HepG2 (cell line): ENCODE data around the gene NF2. TPM values are rescaled to one million over a fixed set of nuclear protein-coding genes. Genes with fewer than 3 reads are reported as not detected.

Source experiments
- ATAC-seq: fragments of 200-7000 bp; cut with Tn5 transposase; 3 replicates; pipeline ENCODE4 v1.9.1; 2020; ENCODE audit warnings: mild to moderate bottlenecking, moderate library complexity
- BruUV-seq: library from RNA; stranded (reverse); fragments of 400-500 nt; replicated peaks from 2 replicates; lab custom pipeline; 2021; lab: Mats Ljungman, UMichigan
- CTCF ChIA-PET: fragments of 300-600 bp; formaldehyde crosslinking; extraction: SDS; loops from one replicate; lab custom pipeline; 2021; ENCODE audit warnings: low total read pairs, inconsistent platforms, low intra/inter-chr PET ratio; lab: Yijun Ruan, JAX
- POLR2A ChIA-PET: fragments of 350-600 bp; sonication (Branson Sonifier 250); formaldehyde crosslinking; loops from one replicate; lab custom pipeline; 2020; ENCODE audit warnings: antibody characterized with exemption, inconsistent platforms; lab: Yijun Ruan, JAX
- DNase-seq: peaks from one replicate; pipeline ENCODE4 v3.0.0-alpha.2; 2015; ENCODE audit warnings: low spot score
- FAIRE-seq: peaks from 3 replicates; lab custom pipeline; 2011; peaks lifted over from hg19 to GRCh38; lab: Jason Lieb, UNC
- H2AFZ ChIP-seq: one replicate; pipeline ENCODE4 v1.6.1; 2011; ENCODE audit warnings: low read length, inconsistent platforms
- H3K27ac ChIP-seq: fragments of 300-600 bp; 3 replicates; pipeline ENCODE4 v1.8.0; 2011; ENCODE audit warnings: mixed run types, mild to moderate bottlenecking, mixed read lengths, low read length, inconsistent platforms; ENCODE audit not compliant: insufficient read depth; ENCODE audit errors: extremely low read length
- H3K27me3 ChIP-seq, 2 experiments: fragments of 200-600 bp in 1 of 2; 2 replicates in 1 of 2; 3 replicates in 1 of 2; pipeline versions ENCODE4 v1.6.0 to v1.8.0; 2011; ENCODE audit warnings: low read length in 2 of 2, mild to moderate bottlenecking in 2 of 2, moderate library complexity in 2 of 2, inconsistent platforms in 1 of 2; ENCODE audit not compliant: insufficient read depth in 2 of 2, control insufficient read depth in 1 of 2
- H3K36me3 ChIP-seq, 2 experiments: fragments of 200-600 bp in 1 of 2; replicated peaks in 1 of 2; 2 replicates in 1 of 2; 3 replicates in 1 of 2; pipeline versions ENCODE4 v1.5.1 to v1.8.0; 2011; ENCODE audit warnings: low read length in 2 of 2, inconsistent platforms in 1 of 2; ENCODE audit not compliant: insufficient read depth in 2 of 2, control insufficient read depth in 1 of 2
- H3K4me1 ChIP-seq: 2 replicates; pipeline ENCODE4 v1.5.1; 2012; ENCODE audit warnings: low read length, inconsistent platforms; ENCODE audit not compliant: insufficient read depth
- H3K4me2 ChIP-seq: 2 replicates; pipeline ENCODE4 v1.6.0; 2011; ENCODE audit warnings: low read depth, low read length, inconsistent platforms
- H3K4me3 ChIP-seq, 3 experiments: fragments of 200-600 bp in 1 of 3; sonication (generic), shearing (Covaris generic) in 1 of 3; replicated peaks in 1 of 3; 2 replicates each; pipeline ENCODE4 v1.5.1; 2011 to 2016; ENCODE audit warnings: low read length in 3 of 3, inconsistent platforms in 2 of 3, low read depth in 2 of 3, mild to moderate bottlenecking in 2 of 3, control low read depth in 1 of 3, mixed read lengths in 1 of 3; ENCODE audit not compliant: insufficient read depth in 1 of 3
- H3K79me2 ChIP-seq: one replicate; pipeline ENCODE4 v1.6.1; 2011; ENCODE audit warnings: low read length, inconsistent platforms; ENCODE audit not compliant: insufficient read depth
- H3K9ac ChIP-seq: 2 replicates; pipeline ENCODE4 v1.6.0; 2011; ENCODE audit warnings: mild to moderate bottlenecking, low read depth, low read length, inconsistent platforms; ENCODE audit not compliant: insufficient read depth
- H3K9me3 ChIP-seq: 2 replicates; pipeline ENCODE4 v1.5.1; 2012; ENCODE audit warnings: mild to moderate bottlenecking, low read length
- H4K20me1 ChIP-seq: 2 replicates; pipeline ENCODE4 v1.6.0; 2011; ENCODE audit warnings: inconsistent platforms, mild to moderate bottlenecking, low read length, moderate library complexity; ENCODE audit not compliant: insufficient read depth
- CEBPB ChIP-seq: IDR thresholded peaks from 2 replicates; pipeline ENCODE4 v1.6.1; 2011; ENCODE audit warnings: low read depth, low read length, improper control_type of control experiment, borderline replicate concordance
- HCFC1 ChIP-seq: fragments of 150-350 bp; IDR thresholded peaks from 2 replicates; pipeline ENCODE4 v1.6.1; 2014; ENCODE audit warnings: low read depth, low read length
- SIX1 ChIP-seq: sonication (generic); formaldehyde crosslinking; IDR thresholded peaks from 2 replicates; pipeline ENCODE4 v1.4.0; 2020; ENCODE audit warnings: missing genetic modification reagents, borderline replicate concordance
- SOX13 ChIP-seq, 3 experiments: fragments of 450-650 bp in 1 of 3; sonication (generic) in 1 of 3; formaldehyde crosslinking in 1 of 3; IDR thresholded peaks in 2 of 3; conservative IDR thresholded peaks in 1 of 3; 2 replicates each; pipeline versions ENCODE4 v1.5.0 to v1.6.1; 2016 to 2020; ENCODE audit warnings: antibody characterized with exemption in 1 of 3, mild to moderate bottlenecking in 1 of 3, missing compliant biosample characterization in 1 of 3, missing genetic modification reagents in 1 of 3, moderate library complexity in 1 of 3
- ZNF225 ChIP-seq: sonication (generic); formaldehyde crosslinking; IDR thresholded peaks from 2 replicates; pipeline ENCODE4 v1.4.0; 2020; ENCODE audit warnings: mild to moderate bottlenecking, missing genetic modification reagents
- WGBS: methylation state at CpG from one replicate; pipeline ENCODE4 v1.1.6; 2017; ENCODE audit warnings: low lambda C conversion rate; 5-methylcytosine and 5-hydroxymethylcytosine counted together
- in situ Hi-C: cut with HindIII; loops from 2 replicates; pipeline ENCODE4 v1.10.0; 2017; ENCODE audit warnings: low pct_unique_long_range_greater_than_20kb; ENCODE audit not compliant: extremely low pct_ligation_motif_present
- intact Hi-C: fragments of 100-400 bp; cut with micrococcal nuclease; formaldehyde crosslinking; loops from one replicate; pipeline ENCODE4 v1.10.0; 2022; ENCODE audit not compliant: unreplicated experiment
- polyA plus RNA-seq, 8 experiments: library from polyadenylated mRNA; depleted of rRNA in 3 of 8; stranded (reverse) in 7 of 8; unstranded in 1 of 8; fragments of >200 nt; fragmentation: Illumina TruSeq in 4 of 8; extraction: Trizol in 4 of 8; gene quantifications; 2 replicates each; pipeline versions ENCODE4 v1.2.1 to v1.2.3, GENCODE V29; 2011 to 2016; ENCODE audit warnings: low read depth in 4 of 8, missing spikeins in 1 of 8, mixed read lengths in 1 of 8; ENCODE audit not compliant: insufficient read depth in 1 of 8
- total RNA-seq, 5 experiments: library from RNA; depleted of rRNA; stranded (reverse); fragments of >200 nt; fragmentation: Illumina TruSeq; extraction: Trizol; gene quantifications; 2 replicates each; pipeline ENCODE4 v1.2.3, GENCODE V29; 2016; ENCODE audit warnings: low read depth in 1 of 5

The NF2 gene
- total and polyA plus RNA-seq, 2 of the 13 experiments (the other 11 are each of a cell fraction or from before 2014, with no cell fraction given): 9.3 to 33.3 TPM

DNA sequence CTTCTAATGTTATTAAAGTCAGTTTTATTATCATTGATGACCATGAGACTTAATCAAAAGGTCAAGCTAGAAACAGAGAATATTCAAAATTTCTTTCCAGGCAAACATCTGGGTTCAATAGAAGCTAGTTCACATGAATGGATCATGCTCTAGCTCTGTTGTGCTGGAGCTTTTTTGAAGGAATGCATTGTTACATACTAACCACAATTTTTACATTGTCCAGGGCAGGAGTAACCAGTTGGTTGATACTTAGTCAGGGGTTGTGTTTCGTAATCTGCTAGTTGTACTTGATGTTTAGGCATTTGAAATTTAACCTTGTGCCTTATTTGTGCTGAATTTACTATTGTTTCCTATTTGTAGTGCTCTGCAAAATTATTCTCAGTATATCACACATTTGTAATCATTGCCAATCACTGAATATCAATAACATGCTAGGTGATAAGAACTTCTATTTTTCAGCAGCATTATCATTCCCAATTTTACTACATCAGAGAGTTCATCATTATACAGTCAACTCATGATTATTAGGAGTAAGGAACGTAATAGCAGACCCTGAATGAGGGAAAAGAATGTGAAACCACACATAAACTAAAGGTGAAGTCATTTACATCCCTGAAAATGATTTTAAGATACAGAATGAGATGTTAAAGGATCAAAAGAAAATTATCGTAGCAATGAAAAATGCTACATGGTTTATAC is 23.2 kb downstream of the NF2 start:
- BruUV-seq: no TSS peak
- Histone ChIP-seq H3K4me1 (peaks cover 46% of the 10 kb centered on the region), H3K27me3 (no peaks in the 10 kb centered on the region), H3K4me2 (no peak overlapping the region), H3K79me2 (peaks cover 41% of the 10 kb centered on the region), H3K9ac (no peak overlapping the region), H4K20me1 (no peaks in the 10 kb centered on the region), H3K4me3 (no peak overlapping the region), H3K36me3 (no peaks in the 10 kb centered on the region), H3K9me3 (no peaks in the 10 kb centered on the region), H3K27ac (no peak overlapping the region), H2AFZ (no peak overlapping the region)
- DNase-seq: peak; percentile 15
- intact Hi-C loops (loop anchor here (2.0 kb wide), 1 partner anchor 462 kb away; no protein-coding TSS in a partner anchor), in situ Hi-C loops (no loop called here)
- no peak for TF ChIP-seq SOX13 (IDR thresholded peaks at IDR 0.05)
- peak in 1 of 2 experiments; percentile 29; a peak in 1 of 4 replicates for TF ChIP-seq SOX13 (CRISPR knock-in tag; conservative IDR thresholded peaks at IDR 0.05 in 1 of 2, IDR thresholded peaks at IDR 0.05 in 1 of 2)
- TF ChIP-seq CEBPB: peak; percentile 37; the same call in 1 of the 2 replicates
- TF ChIP-seq SIX1 (CRISPR knock-in tag): no peak
- TF ChIP-seq ZNF225 (CRISPR knock-in tag): no peak
- FAIRE-seq: no peak
- no peak for ATAC-seq
- WGBS: 96% methylated on average over 3 of the region's 3 CpGs
- ChIA-PET POLR2A (no interaction called here), CTCF (interaction anchor here (2.1 kb wide), 1 partner anchor 36 kb away, joined by 5 read pairs; no protein-coding TSS in a partner anchor)

DNA sequence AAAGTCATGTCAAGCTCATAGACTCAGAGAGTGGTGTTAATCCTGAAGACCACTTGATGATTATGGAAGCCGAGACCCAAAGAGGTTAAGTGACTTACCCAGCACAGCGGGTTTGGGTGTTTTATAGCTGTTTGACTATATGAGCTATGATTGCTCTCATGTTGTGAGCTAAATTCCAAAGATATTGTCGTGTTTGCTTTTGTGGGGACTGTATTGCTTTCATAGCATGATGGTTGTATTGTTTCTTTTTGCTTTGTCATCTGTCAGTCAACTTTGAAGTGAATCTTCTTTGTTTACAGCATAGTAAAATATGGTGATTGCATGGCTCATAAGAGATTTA is 23.7 kb downstream of the NF2 start:
- FAIRE-seq: no peak
- Histone ChIP-seq H2AFZ (no peak overlapping the region), H3K4me3 (no peak overlapping the region), H4K20me1 (no peaks in the 10 kb centered on the region)
- intact Hi-C loops: loop anchor here (2.0 kb wide), 1 partner anchor 462 kb away; no protein-coding TSS in a partner anchor
- POLR2A ChIA-PET: no interaction called here
- no peak for ATAC-seq
- TF ChIP-seq HCFC1: no peak
- TF ChIP-seq, all 625 proteins: peak for 0
- Histone ChIP-seq H3K9ac (no peak overlapping the region), H3K79me2 (peaks cover 41% of the 10 kb centered on the region), H3K27ac (no peak overlapping the region), H3K36me3 (no peaks in the 10 kb centered on the region), H3K4me1 (peaks cover 48% of the 10 kb centered on the region), H3K9me3 (no peaks in the 10 kb centered on the region), H3K27me3 (no peaks in the 10 kb centered on the region), H3K4me2 (no peak overlapping the region)
- no TSS peak for BruUV-seq
- 98% methylated on average over 3 of the region's 3 CpGs for WGBS
- in situ Hi-C loops: no loop called here
- CTCF ChIA-PET: no interaction called here
- DNase-seq: no peak
